Ureter (tissue), 1 donor: ENCODE results near the gene SPNS3. TPM values are rescaled to one million over a fixed set of nuclear protein-coding genes. Genes with fewer than 3 reads are reported as not detected.

Experiments used
- DNase-seq: peaks from one replicate; pipeline ENCODE4 v3.0.0-alpha.2; 2020; ENCODE audit warnings: low spot score
- total RNA-seq: library from RNA; stranded (reverse); gene quantifications from one replicate; pipeline ENCODE4 v1.2.4, GENCODE V29; 2023
- donor health status: DM: yes; HTN: yes; CAD: no.

Gene SPNS3
- total RNA-seq, 1 donor from 2014 or later = 0.26 TPM

DNA sequence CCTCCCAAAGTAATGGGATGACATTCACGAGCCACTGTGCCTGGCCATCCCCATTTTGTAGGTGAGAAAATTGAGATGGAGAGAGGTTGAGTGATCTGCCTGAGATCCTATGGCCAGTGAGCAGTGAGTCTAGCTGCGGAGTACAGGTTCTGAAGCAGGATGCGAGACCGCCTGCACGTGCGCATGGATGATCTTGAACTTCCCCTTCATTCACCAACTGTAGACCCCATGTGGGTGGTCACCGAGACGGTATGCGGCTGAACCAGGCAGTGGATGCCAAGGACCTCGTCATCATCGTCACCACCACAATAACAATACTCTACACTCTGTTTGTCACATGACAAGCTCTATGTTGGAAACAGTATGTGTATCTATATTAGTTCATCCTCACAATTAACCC lies 6.2 kb upstream of the SPNS3 start:
- no peak for DNase-seq

DNA sequence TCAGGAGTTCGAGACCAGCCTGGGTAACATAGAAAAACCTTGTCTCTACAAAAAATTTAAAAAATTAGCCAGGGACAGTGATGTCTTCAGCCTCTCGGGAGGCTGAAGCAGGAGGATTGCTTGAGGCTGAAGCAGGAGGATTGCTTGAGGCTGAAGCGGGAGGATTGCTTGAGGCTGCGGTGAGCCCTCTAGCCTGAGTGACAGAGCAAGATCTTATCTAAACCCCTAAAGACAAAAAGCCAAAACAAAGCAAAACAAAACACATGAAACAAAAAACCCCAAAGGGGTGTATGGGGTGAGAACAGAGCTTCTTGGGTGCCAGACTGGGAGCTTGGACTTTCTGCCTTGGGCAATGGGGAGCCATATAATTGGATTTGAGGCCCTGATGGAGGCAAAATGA lies 2.6 kb downstream of the SPNS3 start:
- no peak for DNase-seq

- no peak for DNase-seq
Measured at GRCh38 chr17:4436846-4437245, 3.1 kb downstream of the SPNS3 start.

GRCh38 chr17:4438162-4438944 lies 4.6 kb downstream of the SPNS3 start:
- DNase-seq = no peak

DNA sequence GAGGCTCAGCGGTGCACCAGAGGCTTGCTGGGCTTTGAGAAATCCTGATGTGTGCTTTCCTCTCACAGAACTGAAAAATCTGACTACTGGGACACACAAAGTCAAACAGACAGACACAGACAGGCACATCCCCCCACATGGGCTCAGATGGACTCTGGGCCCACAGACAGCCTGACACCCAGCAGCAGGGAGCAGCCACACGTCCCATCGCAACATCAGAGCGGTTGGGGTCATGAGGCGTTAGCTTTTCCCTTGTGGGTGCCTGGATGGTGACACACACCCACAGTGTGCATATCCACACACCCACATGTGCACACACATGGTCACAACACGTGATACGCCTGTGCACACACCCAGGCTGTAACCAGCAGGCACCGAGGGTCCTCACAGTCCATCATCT lies 6.3 kb downstream of the SPNS3 start:
- no peak for DNase-seq

DNA sequence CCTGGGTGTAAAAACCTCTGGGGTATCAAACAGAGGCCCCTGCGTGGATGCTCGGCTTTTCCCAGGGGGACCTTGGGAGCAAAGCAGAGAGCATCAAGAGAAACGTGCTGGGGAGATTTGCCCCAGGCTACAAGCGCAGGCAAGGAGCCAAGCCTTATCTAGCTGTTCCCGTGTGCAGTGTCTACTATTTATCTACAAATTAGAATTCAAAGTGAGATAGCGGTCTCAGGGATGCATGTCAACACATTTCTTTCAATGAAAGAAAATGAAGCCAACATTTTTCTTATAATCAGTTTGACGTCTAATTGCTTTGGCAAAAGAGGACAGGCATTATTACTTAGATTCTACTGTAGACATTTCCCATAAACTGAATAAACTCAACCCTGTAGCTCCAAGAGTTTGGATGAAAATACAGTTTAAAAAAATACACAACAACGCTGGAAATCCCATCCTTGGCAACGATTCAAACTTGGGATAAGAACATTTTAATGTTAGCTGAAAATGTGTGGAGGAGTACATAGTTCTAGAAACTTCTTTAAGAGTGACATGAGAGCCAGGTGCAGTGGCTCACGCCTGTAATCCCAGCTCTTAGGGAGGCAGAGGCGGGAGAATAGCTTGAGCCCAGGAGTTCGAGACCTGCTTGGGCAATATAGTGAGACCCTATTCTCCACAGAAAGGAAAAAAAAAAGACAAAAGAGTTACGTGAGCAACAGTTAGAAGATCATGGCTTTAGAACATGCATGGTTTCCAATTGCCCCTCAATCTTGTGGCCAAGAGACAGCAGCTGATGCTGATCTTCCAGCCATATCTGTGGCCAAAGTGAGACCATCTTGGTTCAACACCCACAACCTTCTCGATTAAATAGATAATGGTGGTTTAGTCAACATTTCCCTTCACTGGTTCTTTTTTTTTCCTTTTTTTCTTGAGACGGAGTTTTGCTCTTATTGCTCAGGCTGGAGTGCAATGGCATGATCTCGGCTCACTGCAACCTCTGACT lies 7.2 kb downstream of the SPNS3 start:
- DNase-seq = no peak

GRCh38 chr17:4442582-4442981 lies 8.8 kb downstream of the SPNS3 start:
- DNase-seq = no peak

DNA sequence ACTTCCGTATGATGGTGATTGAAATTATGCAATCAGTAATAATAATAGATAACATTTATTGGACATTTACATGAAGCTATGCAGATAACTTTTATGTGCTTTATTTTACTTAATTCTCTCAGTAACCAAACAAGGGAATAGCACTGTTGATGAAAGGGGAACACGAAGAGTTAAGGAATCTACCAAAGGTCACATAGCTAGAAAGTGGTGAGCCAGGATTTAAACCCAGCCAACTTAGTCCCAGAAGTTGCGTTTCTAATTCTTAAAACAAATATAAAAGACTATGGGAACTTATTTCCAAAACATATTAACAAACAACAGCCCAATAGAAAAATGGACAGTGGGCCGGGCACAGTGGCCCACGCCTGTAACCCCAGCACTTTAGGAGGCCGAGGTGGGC lies 9.7 kb downstream of the SPNS3 start:
- DNase-seq = no peak

DNA sequence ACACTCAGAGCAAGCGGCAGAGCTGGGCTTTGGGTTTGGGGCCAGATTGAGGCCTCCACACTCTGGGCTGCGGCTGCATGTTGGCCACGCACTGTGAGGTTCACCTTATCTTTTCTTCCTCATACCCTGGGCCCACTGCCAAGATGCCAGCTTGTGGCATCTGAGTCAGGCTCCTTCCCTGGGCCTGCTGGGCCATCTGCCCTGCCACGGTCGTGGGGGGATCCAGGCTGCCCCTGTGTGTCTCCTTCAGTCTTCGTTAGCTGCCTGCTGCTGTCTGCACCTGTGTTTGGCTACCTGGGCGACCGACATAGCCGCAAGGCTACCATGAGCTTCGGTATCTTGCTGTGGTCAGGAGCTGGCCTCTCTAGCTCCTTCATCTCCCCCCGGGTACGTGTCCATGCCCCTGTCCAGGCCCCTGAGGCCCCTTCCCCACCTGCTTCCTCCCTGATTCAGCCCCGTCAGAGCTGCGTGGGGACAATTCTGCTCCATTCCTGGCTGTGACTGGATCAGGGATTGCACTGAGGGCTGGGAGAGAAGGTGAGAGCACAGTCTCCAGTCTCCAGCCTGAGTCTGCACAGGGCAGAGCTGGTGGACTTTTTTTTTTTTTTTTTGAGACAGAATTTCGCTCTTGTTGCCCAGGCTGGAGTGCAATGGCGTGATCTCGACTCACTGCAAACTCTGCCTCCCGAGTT lies 11.2 kb downstream of the SPNS3 start:
- peak; percentile 75 for DNase-seq

DNA sequence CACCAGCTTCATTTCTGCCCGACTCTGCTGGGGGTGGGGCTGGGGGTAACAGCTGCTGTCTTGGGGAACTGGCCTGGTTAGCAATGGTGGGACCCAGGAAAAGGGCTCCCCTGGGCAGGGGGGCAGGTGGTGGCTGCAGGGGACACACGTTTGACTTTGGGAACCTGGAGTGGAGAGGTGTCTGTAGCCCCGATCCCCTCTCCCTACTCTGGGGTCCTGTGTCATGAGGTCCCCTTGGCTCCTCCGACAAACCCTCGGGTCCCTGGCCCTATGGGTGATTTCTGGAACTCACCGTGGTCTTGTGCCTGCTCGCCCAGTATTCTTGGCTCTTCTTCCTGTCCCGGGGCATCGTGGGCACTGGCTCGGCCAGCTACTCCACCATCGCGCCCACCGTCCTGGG lies 12.0 kb downstream of the SPNS3 start:
- no peak for DNase-seq

- DNase-seq = no peak
Measured at GRCh38 chr17:4446326-4447071, 12.8 kb downstream of the SPNS3 start.

DNA sequence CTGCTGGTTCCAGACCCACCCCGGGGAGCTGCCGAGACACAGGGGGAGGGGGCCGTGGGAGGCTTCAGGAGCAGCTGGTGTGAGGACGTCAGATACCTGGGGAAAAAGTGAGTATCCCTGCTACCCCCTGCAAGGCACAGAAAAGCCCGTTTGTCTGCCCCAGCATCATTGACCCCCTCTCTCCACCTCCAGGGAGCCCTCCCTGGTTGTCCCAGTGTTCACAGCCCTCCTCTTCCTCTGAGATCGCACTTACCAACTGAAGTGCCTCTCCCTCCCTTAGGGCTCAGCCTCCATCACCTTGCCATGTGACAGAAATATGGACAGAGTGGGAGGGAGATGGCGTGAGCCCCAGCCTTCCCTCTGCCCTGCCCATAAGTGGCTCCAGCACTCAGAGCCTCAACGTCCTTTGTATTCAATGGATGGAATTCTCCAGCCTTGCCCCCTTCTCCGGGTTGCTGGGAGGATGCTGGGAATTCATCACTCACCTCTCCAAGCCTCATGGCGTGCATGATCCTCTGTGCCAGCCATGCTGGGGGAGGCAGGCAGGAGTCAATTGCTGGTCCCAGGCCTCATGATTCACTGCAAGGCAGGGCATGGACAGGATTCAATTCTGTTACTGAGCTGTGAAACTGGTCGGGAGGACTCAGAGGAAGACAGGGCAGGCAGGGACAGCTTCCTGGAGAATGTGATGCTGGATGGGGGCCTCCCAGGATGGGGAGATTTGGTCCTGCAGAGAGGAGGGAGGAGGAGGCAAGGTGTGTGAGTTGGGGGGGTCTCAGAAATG lies 14.6 kb downstream of the SPNS3 start:
- no peak for DNase-seq

GRCh38 chr17:4449736-4450135 lies 16.0 kb downstream of the SPNS3 start:
- DNase-seq = no peak

DNA sequence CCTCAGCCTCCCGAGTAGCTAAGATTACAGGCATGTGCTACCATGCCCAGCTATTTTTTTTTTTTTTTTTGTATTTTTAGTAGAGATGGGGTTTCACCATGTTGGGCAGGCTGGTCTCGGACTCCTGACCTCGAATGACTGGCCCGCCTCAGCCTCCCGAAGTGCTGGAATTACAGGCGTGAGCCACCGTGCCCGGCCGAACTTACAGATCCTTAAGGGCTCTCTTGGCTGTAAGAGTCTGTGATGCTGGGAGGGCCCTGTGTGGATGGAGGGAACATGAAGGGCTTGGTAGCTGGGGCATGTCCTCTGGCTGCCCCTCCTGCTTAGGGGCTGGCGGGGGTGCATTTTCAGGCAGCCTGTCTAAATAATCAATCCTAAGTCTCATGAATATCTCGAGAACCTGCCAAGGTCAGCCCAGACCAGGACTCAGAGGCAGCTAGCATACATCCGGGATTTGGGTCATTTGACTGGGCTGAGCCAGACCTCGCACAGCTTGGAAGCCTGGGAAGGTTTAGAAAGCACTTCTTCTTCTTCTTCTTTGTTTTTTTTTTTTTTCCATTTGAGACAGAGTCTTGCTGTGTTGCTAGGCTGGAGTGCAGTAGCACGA lies 17.1 kb downstream of the SPNS3 start:
- no peak for DNase-seq

GRCh38 chr17:4453812-4454591 lies 20.3 kb downstream of the SPNS3 start:
- no peak for DNase-seq

- DNase-seq = no peak
Measured at GRCh38 chr17:4460661-4461060, 26.9 kb downstream of the SPNS3 start.

- DNase-seq = no peak
Measured at GRCh38 chr17:4463818-4464476, 30.2 kb downstream of the SPNS3 start.

GRCh38 chr17:4465786-4466185 lies 32.0 kb downstream of the SPNS3 start:
- DNase-seq = no peak

DNA sequence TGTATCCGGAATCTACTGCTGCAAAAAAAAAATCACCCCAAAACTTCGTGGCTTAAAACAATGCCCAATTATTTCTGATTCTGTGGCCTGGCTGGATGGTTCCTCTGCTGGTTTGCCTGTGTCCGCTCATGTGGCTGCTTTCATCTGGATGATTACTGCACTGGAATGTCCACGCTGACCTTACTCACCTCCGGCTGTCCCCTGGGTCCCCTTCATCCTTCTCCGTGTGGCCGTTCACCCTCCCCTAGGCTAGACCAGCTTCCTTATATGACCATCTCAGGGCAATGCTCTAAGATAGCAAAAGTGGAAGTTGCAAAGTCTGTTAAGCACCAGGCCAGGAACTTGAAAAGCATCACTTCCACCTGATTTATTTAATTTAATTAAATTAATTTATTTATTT lies 33.5 kb downstream of the SPNS3 start:
- DNase-seq = no peak
